ENCODE data around the gene SREBF1.
"Not testable (repeated sequence)": the region's sequence is repeated elsewhere in the genome, so short reads cannot be mapped to it uniquely, and the experiment has no call there.

Gene SREBF1

GRCh38 chr17:17809531-17810083, 27.2 kb downstream of the SREBF1 start:
- H3K36me3 ChIP-seq (ENCODE audit: insufficient read depth, low read length), result peaks cover 24% of the 10 kb centered on the region; the same call in 1 of the 2 replicates
- no peaks in the 10 kb centered on the region for H3K27me3 ChIP-seq (ENCODE audit: insufficient read depth, low read length, poor library complexity, severe bottlenecking)
- H3K4me1 ChIP-seq (ENCODE audit: insufficient read depth, low read length, poor library complexity, severe bottlenecking), result no peaks in the 10 kb centered on the region
- no peaks in the 10 kb centered on the region for H3K79me2 ChIP-seq (ENCODE audit: insufficient read depth, low read length)
- peaks cover 4% of the 10 kb centered on the region; the same call in 1 of the 2 replicates for H3F3A ChIP-seq (ENCODE audit: low read depth)
- H3K9me2 ChIP-seq (replicated peaks; ENCODE audit: low read depth, low read length), result no peaks in the 10 kb centered on the region
- no peak overlapping the region for H3K4me3 ChIP-seq (ENCODE audit: low read length, poor library complexity, severe bottlenecking)
- no peak for TF ChIP-seq EZH2phosphoT487 (IDR thresholded peaks at IDR 0.05; ENCODE audit: borderline replicate concordance)
- TF ChIP-seq, protein P1, sequence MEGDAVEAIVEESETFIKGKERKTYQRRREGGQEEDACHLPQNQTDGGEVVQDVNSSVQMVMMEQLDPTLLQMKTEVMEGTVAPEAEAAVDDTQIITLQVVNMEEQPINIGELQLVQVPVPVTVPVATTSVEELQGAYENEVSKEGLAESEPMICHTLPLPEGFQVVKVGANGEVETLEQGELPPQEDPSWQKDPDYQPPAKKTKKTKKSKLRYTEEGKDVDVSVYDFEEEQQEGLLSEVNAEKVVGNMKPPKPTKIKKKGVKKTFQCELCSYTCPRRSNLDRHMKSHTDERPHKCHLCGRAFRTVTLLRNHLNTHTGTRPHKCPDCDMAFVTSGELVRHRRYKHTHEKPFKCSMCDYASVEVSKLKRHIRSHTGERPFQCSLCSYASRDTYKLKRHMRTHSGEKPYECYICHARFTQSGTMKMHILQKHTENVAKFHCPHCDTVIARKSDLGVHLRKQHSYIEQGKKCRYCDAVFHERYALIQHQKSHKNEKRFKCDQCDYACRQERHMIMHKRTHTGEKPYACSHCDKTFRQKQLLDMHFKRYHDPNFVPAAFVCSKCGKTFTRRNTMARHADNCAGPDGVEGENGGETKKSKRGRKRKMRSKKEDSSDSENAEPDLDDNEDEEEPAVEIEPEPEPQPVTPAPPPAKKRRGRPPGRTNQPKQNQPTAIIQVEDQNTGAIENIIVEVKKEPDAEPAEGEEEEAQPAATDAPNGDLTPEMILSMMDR (conservative IDR thresholded peaks at IDR 0.05; ENCODE audit: low read length), result no peak
- H3K4me2 ChIP-seq (ENCODE audit: low read depth, low read length, poor library complexity, severe bottlenecking), result no peak overlapping the region
- H3K9ac ChIP-seq (ENCODE audit: low read depth, low read length, poor library complexity, severe bottlenecking), result no peak overlapping the region
- no peaks in the 10 kb centered on the region for H3K9me3 ChIP-seq (ENCODE audit: insufficient read depth, low read depth, low read length)
- peaks cover 8% of the 10 kb centered on the region for H4K20me1 ChIP-seq (ENCODE audit: insufficient read depth, low read length, poor library complexity, severe bottlenecking)
- H2AFZ ChIP-seq (ENCODE audit: low read length), result no peak overlapping the region

DNA sequence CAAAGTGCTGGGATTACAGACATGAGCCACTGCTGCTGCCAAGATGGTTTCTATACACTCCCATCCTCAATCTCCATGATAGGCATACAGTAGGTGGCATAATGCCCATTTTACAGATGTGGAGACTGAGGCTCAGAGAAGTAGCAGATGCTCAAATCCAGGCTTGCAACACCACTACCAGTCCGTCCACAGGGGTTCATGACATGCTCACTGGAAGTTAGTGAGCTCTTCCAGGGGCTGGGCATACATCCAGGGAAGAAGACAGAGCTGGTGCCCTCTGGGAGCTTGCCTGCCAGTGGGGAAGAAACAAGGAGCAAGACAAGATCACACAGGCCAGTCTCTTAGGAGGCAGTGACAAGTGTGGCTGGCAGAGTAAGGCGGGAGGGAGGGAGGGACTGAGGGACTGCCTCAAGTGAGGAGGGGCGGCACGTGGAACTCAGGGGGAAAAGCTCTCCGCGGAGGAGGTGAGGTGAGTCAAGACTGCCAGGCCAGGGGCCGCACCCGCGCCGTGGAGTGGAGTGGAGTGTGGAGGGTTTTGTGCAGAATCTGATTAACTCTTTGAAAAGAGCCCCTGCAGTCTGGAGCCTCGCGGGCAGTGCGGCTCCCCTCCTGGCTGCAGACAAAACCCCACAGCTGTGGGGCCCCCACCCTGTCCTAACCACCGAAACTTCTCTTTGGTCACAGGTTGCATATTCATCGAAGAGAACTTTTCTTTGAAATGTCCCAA, 27.9 kb downstream of the SREBF1 start:
- Histone ChIP-seq H3F3A (ENCODE audit: low read depth) (peaks cover 4% of the 10 kb centered on the region; the same call in 1 of the 2 replicates), H3K36me3 (ENCODE audit: insufficient read depth, low read length) (peaks cover 31% of the 10 kb centered on the region; the same call in 1 of the 2 replicates), H3K79me2 (ENCODE audit: insufficient read depth, low read length) (no peaks in the 10 kb centered on the region), H3K4me3 (ENCODE audit: low read length, poor library complexity, severe bottlenecking) (no peak overlapping the region), H2AFZ (ENCODE audit: low read length) (no peak overlapping the region), H4K20me1 (ENCODE audit: insufficient read depth, low read length, poor library complexity, severe bottlenecking) (peaks cover 8% of the 10 kb centered on the region), H3K9ac (ENCODE audit: low read depth, low read length, poor library complexity, severe bottlenecking) (no peak overlapping the region), H3K4me1 (ENCODE audit: insufficient read depth, low read length, poor library complexity, severe bottlenecking) (no peaks in the 10 kb centered on the region), H3K27me3 (ENCODE audit: insufficient read depth, low read length, poor library complexity, severe bottlenecking) (no peaks in the 10 kb centered on the region), H3K4me2 (ENCODE audit: low read depth, low read length, poor library complexity, severe bottlenecking) (no peak overlapping the region), H3K9me2 (replicated peaks; ENCODE audit: low read depth, low read length) (no peaks in the 10 kb centered on the region), H3K9me3 (ENCODE audit: insufficient read depth, low read depth, low read length) (no peaks in the 10 kb centered on the region)
- no peak for TF ChIP-seq EZH2phosphoT487 (IDR thresholded peaks at IDR 0.05; ENCODE audit: borderline replicate concordance)

DNA sequence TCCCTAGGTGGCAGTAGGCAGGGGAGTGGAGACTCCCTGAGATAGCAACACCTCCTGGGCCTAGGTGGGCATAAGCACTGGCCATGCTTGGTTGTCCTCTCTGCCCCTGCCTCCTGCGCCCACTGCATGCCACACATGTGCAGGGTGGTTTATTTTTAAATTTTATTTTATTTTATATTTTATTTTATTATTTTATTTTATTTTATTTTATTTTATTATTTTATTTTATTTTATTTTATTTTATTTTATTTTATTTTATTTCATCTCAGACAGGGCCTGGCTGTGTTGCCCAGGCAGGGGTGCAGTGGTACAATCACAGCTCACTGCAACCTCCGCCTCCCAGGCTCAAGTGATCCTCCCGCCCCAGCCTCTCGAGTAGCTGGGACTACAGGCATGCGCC, 28.6 kb downstream of the SREBF1 start:
- H3K4me3 ChIP-seq (ENCODE audit: low read length, poor library complexity, severe bottlenecking); H3K79me2 ChIP-seq (ENCODE audit: insufficient read depth, low read length); H3K9me3 ChIP-seq (ENCODE audit: insufficient read depth, low read depth, low read length); H3K9ac ChIP-seq (ENCODE audit: low read depth, low read length, poor library complexity, severe bottlenecking); H3K4me2 ChIP-seq (ENCODE audit: low read depth, low read length, poor library complexity, severe bottlenecking); H3K27me3 ChIP-seq (ENCODE audit: insufficient read depth, low read length, poor library complexity, severe bottlenecking); H3K4me1 ChIP-seq (ENCODE audit: insufficient read depth, low read length, poor library complexity, severe bottlenecking); H3K9me2 ChIP-seq (replicated peaks; ENCODE audit: low read depth, low read length); H4K20me1 ChIP-seq (ENCODE audit: insufficient read depth, low read length, poor library complexity, severe bottlenecking); H2AFZ ChIP-seq (ENCODE audit: low read length); H3F3A ChIP-seq (ENCODE audit: low read depth): not testable (repeated sequence)
- peaks cover 38% of the 10 kb centered on the region; the same call in 1 of the 2 replicates for H3K36me3 ChIP-seq (ENCODE audit: insufficient read depth, low read length)

DNA sequence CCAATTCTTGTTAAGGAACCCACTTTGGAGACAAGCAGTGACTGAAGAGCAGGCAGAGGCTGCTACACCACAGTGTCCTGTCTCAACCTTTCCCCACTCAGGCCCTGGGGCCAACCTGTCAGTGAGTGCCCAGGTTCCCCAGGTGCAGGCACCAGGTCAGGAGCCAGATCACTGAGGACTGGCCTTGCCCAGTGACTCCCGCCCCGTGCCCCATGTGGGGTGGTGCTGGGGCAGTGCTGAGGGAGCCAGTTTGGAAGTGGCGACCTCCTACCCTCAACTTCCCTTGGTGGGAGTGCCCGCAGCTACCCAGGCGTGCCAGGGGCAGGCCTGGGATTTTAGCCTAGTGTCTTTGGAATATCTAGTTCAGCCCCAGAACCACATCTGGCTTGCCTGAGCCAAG, 29.3 kb downstream of the SREBF1 start:
- H3F3A ChIP-seq (ENCODE audit: low read depth), result peaks cover 4% of the 10 kb centered on the region; the same call in 1 of the 2 replicates
- H3K9ac ChIP-seq (ENCODE audit: low read depth, low read length, poor library complexity, severe bottlenecking), result no peak overlapping the region
- no peak overlapping the region for H3K4me2 ChIP-seq (ENCODE audit: low read depth, low read length, poor library complexity, severe bottlenecking)
- no peaks in the 10 kb centered on the region for H3K27me3 ChIP-seq (ENCODE audit: insufficient read depth, low read length, poor library complexity, severe bottlenecking)
- H3K9me3 ChIP-seq (ENCODE audit: insufficient read depth, low read depth, low read length), result no peaks in the 10 kb centered on the region
- peaks cover 42% of the 10 kb centered on the region; the same call in 1 of the 2 replicates for H3K36me3 ChIP-seq (ENCODE audit: insufficient read depth, low read length)
- no peak overlapping the region for H3K4me3 ChIP-seq (ENCODE audit: low read length, poor library complexity, severe bottlenecking)
- TF ChIP-seq EZH2phosphoT487 (IDR thresholded peaks at IDR 0.05; ENCODE audit: borderline replicate concordance), result no peak
- TF ChIP-seq, protein P1 (conservative IDR thresholded peaks at IDR 0.05; ENCODE audit: low read length), result no peak
- peaks cover 8% of the 10 kb centered on the region for H4K20me1 ChIP-seq (ENCODE audit: insufficient read depth, low read length, poor library complexity, severe bottlenecking)
- no peaks in the 10 kb centered on the region for H3K79me2 ChIP-seq (ENCODE audit: insufficient read depth, low read length)
- H2AFZ ChIP-seq (ENCODE audit: low read length), result no peak overlapping the region
- no peaks in the 10 kb centered on the region for H3K4me1 ChIP-seq (ENCODE audit: insufficient read depth, low read length, poor library complexity, severe bottlenecking)
- H3K9me2 ChIP-seq (replicated peaks; ENCODE audit: low read depth, low read length), result no peaks in the 10 kb centered on the region
